ENCODE data around the gene PC.

The PC gene

DNA sequence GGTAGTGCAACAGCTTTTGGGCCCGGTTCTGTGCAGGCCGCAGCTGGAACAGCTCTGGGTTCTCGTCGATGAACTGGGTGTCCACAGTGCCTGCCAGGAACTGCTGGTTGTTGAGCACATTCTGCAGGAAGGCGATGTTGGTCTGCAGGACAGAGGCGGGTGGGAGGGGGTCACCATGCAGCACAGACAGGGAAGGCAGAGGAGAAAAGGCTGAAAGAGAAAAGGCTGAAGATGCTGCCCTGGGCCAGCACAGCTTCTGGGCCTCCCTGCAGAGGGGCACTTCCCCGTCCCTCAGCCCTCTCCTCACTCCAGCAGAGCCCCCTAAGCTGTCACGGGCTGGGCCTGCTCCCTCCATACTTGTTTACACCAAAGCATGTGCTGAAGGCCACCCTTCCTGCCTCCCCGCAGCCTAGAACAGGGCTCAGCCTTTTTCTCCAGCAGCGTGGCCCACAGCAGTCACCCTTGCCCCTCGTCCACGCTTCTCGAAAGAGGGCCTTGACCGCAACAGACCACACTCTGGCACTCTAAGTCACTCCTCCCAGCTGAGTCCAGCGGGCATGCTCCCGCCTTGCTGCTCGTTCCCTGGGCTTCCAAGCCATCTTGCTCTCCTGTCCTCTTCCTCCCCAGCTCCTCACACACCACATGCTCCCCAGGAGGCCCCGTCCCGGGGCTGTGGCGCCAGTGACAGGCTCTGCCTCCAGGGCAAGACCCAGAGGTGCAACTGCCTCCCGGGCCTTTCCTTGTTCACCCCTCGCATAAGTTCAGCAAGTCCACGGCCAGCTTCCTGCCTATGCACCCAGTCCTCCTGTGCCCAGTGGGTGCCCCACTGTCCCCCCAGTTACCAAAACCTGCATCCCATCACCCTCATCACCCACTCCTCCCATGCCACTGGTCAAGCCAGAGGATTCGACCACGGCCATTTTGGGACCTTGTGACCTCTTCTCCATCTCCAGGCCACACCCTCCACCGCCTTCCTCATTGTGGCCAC lies 104.6 kb downstream of the PC start:
- DNase-seq: no peak

GRCh38 chr11:66852466-66853241 lies 105.5 kb downstream of the PC start:
- DNase-seq: no peak

GRCh38 chr11:66851698-66852465 lies 106.3 kb downstream of the PC start:
- DNase-seq: no peak

DNA sequence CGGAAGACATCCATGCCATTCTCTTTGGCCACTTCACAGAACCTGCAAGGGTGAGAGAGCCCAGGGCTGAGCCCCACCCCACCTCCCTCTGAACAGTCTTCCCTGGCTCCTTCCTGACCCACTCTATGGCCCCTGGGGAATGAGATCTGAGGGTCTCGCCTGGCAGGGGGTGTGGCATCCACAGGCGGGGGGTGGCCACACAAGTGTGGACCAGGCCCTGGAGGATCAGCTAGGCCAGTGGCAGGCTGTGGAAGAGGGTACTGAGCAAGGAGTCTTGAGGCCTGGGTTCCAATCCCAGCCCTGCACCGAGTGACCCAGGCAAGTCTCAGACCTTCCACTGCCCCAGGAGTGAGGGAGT lies 107.0 kb downstream of the PC start:
- DNase-seq: no peak

DNA sequence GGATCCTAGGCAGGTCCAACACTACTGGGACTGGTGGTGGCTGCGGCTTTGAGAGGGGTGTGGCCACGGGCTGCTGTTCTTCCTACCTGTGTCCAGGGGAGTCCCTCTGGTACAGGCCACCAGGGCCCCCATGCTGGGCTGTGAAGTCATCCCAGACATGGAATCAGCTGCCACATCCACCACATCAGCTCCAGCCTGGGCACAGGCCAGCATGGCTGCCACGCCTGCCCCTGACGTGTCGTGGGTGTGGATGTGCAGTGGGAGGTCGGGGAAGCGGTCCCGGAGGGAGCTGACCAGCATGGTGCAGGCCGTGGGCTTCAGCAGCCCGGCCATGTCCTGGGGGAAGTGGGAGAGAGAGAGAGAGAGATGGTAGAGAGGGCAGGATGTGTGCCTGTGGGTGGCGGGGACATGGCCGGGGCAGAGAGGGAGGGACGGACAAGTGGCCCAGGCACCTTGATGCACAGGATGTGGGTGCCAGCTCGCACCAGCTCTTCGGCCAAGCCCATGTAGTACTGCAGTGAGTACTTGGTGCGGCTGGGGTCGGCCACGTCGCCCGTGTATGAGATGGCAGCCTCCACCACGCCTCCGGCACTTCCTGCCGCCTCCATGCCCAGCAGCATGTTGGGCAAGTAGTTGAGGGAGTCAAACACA lies 107.5 kb downstream of the PC start:
- no peak for DNase-seq

- DNase-seq: no peak
These were observed 108.0 kb downstream of the PC start for GRCh38 chr11:66850235-66850587.

GRCh38 chr11:66849501-66850234 lies 108.5 kb downstream of the PC start:
- DNase-seq: no peak

DNA sequence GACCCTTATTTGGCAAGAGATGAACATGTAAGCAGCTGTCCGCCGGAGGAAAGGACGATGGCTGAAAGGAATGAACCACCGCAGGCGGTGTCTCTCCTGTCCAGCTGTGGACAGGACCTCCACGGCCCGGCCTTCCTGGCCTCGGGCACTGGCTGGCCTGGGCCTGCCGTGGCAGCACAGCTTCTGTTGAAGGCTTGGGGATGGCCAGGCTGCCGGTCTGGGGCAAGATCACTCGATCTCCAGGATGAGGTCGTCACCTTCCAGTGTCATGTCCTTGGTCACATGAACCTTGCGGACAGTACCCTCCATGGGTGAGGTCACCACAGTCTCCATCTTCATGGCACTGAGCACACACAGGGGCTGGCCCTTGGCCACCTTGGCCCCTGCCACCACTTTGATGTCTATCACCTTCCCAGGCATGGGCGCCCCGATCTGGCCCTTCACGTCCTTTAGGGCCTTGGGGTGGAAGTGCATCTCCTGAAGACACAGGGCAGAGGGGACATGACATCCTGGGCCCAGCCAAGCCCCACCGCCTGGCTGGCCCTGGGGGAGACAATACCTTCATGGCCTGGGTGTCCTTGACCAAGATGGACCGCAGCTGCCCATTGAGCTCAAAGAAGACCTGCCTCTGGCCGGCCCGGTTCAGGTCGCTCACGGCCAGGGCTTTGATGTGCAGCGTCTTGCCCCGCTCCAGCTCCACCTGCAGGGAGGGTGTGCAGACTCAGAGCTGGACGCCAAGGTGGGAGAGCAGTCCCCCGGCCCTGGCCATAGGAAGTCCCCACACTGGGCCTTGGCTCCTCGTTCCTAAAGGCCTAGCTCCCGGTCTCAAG lies 109.3 kb downstream of the PC start:
- DNase-seq: no peak

GRCh38 chr11:66847461-66848232 lies 110.5 kb downstream of the PC start:
- no peak for DNase-seq

DNA sequence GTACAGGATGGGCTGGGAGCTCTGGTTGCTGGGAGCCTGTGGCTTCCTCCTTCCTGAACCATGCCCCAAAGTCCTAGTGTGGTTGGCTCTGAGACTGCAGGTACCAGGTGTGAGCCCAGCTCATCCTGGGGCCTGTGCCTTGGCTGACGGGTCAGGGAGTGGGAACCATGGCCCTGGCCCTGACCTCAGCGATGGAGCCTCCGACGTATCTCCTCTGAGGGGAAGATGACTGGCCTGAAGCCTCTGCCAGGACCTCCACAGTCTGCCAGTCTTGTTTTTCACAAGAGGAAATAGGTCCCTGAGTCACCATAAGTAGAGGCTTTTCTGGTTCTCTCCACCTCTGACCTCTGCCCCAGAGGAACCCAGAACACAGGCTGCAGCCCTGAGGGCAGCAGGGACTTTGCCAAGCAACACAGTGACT lies 111.5 kb downstream of the PC start:
- DNase-seq: no peak

DNA sequence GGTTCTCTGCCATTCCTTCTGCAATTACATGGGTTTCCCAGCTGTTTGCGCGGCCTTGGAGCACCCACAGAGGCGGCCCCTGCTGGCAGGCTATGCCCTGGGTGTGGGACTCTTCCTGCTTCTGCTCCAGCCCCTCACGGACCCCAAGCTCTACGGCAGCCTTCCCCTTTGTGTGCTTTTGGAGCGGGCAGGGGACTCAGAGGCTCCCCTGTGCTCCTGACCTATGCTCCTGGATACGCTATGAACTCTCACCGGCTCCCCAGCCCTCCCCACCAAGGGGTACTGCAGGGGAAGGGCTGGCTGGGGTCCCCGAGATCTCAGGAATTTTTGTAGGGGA lies 112.3 kb downstream of the PC start:
- no peak for DNase-seq

DNA sequence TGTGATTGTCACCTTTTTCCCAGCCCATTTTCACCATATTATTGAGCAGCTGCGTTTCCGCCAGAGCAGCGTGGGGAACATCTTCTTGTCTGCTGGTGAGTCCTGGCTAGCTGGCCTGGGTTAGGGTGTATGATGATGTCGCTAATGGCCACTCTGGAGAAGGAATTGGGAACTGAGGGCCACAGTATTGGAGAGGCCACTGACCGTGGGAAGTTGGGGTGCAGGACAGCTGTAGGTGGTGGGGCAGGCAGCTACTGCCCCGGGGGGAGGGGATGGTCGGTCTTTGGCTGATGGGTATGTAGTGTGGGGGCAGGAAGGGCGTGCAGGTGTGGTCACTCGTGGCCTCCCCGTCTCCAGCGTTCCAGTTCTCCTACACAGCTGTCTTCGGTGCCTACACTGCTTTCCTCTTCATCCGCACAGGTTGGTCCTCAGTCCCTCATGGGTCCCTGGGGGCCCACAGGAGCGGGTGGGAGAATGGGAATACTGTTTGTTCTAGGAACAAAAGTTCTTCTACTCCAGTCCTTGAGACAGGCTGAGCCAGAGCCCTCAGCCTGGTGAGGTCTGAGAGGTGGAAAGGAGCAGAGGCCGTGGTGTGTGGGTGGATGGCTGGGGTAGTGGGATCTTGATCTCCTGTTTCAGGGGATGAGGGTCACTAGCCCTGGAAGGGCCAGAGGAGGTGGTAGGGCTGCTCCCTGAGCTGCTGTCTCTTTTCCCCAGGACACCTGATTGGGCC lies 112.9 kb downstream of the PC start:
- no peak for DNase-seq

- DNase-seq: no peak
These were observed 113.6 kb downstream of the PC start for GRCh38 chr11:66844496-66845142.

GRCh38 chr11:66843776-66844495 lies 114.2 kb downstream of the PC start:
- DNase-seq: no peak

GRCh38 chr11:66842896-66843775 lies 115.0 kb downstream of the PC start, which contains the start of gene RCE1:
Gene RCE1 (plus strand): TSS chr11:66843441. CDS start chr11:66843456, 15 bp downstream.
- DNase-seq: peak; percentile 7

DNA sequence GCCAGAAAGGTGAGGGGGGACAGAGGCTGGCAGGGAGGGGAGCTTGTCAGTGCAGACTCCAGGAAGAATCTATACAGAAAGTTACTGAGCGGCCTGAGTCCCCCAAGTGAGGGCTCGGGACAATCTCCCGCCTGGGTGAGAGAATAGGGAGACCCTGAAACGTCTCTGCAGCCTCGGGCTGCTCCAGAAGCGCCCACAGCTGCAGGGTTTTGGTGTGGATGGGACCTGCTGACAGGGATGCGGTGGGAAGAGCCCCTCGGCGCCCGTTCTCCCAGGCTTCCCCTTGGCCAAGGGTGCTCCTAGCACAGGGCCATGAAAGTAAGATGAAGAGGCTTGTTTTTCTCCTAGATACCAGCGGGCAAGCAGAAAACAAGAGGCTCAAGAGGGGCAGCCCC lies 115.7 kb downstream of the PC start:
- DNase-seq: no peak

DNA sequence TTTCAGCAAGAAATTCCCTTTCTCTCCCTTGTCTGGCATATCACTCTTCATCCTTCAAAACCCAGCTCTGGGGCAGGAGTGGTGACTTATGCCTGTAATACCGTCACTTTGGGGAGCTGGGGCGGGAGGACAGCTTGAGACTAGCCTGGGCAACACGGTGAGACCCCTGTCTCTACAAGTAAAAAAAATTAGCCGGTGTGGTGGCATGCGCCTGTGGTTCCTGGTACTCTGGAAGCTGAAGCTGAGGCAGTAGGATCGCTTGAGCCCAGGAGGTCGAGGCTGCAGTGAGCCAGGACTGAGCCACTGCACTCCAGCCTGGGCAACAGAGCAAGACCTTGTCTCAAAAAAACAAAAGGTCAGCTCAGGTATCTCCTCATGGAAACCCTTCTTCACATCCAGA lies 116.3 kb downstream of the PC start:
- DNase-seq: no peak
